ENCODE results near the gene ZNF598.

The ZNF598 gene

GRCh38 chr16:2027024-2028010 lies 17.7 kb upstream of the ZNF598 start:
- DNase-seq (ENCODE audit: low read depth) = no peak
- in situ Hi-C loops (cut with HindIII; ENCODE audit: low sequenced_read_pairs) = no loop called here
- H3K4me3 ChIP-seq (ENCODE audit: low read depth, low read length) = peak overlapping the region; percentile 50
- TF ChIP-seq, protein P1, sequence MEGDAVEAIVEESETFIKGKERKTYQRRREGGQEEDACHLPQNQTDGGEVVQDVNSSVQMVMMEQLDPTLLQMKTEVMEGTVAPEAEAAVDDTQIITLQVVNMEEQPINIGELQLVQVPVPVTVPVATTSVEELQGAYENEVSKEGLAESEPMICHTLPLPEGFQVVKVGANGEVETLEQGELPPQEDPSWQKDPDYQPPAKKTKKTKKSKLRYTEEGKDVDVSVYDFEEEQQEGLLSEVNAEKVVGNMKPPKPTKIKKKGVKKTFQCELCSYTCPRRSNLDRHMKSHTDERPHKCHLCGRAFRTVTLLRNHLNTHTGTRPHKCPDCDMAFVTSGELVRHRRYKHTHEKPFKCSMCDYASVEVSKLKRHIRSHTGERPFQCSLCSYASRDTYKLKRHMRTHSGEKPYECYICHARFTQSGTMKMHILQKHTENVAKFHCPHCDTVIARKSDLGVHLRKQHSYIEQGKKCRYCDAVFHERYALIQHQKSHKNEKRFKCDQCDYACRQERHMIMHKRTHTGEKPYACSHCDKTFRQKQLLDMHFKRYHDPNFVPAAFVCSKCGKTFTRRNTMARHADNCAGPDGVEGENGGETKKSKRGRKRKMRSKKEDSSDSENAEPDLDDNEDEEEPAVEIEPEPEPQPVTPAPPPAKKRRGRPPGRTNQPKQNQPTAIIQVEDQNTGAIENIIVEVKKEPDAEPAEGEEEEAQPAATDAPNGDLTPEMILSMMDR (IDR thresholded peaks at IDR 0.05; ENCODE audit: low read depth, low read length, missing control alignments) = no peak

DNA sequence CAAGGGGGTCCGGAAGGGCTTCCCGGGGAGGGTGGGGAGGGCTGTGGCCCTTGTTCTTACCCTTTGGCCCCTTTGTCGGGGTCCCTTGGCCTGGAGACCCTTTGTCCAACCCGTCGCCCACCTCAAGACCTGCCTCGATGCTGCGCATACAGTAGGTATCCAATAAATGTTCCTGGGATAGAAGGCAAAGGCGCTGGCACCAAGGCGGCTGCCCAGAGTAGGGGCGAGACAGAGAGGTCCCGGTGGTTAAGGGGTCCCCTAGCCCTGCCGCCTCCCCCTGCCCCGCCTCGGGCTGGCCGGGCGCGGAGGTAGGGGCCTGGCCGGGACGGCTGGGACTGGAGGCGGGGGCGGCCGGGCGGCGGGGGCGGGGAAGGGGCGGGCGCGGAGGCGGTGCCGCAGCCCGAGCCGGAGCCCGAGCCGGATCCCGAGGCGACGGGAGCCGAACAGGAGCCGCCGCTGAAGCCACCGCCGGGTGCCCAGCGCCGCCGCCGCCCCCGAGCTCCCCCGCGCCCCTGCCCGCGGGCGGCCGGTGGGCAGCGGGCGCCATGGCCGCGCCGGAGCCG lies 16.9 kb upstream of the ZNF598 start, which contains the start of gene NHERF2:
Gene NHERF2, plus strand, starts transcription at position 442 of the 563 bp plus-strand sequence. Its CDS starts 104 bp downstream, at position 546.
- TF ChIP-seq, protein P1 (IDR thresholded peaks at IDR 0.05; ENCODE audit: low read depth, low read length, missing control alignments) = no peak
- H3K4me3 ChIP-seq (ENCODE audit: low read depth, low read length) = peak within 1 kb of the TSS; percentile 50
- DNase-seq (ENCODE audit: low read depth) = no peak

GRCh38 chr16:2025878-2026460 lies 16.3 kb upstream of the ZNF598 start:
- in situ Hi-C loops (cut with HindIII; ENCODE audit: low sequenced_read_pairs) = no loop called here
- peak overlapping the region; percentile 28 for H3K4me3 ChIP-seq (ENCODE audit: low read depth, low read length)
- DNase-seq (ENCODE audit: low read depth) = no peak
- TF ChIP-seq, protein P1 (IDR thresholded peaks at IDR 0.05; ENCODE audit: low read depth, low read length, missing control alignments) = no peak

More for the DNA sequence above, 16.9 kb upstream of the ZNF598 start, which contains the start of gene NHERF2:
- in situ Hi-C loops (cut with HindIII; ENCODE audit: low sequenced_read_pairs) = no loop called here

- TF ChIP-seq, protein P1 (IDR thresholded peaks at IDR 0.05; ENCODE audit: low read depth, low read length, missing control alignments) = no peak
- DNase-seq (ENCODE audit: low read depth) = no peak
- no peak overlapping the region for H3K4me3 ChIP-seq (ENCODE audit: low read depth, low read length)
- in situ Hi-C loops (cut with HindIII; ENCODE audit: low sequenced_read_pairs) = no loop called here
These were observed 15.6 kb upstream of the ZNF598 start for GRCh38 chr16:2025251-2025650.

- in situ Hi-C loops (cut with HindIII; ENCODE audit: low sequenced_read_pairs) = no loop called here
- no peak for DNase-seq (ENCODE audit: low read depth)
- TF ChIP-seq, protein P1 (IDR thresholded peaks at IDR 0.05; ENCODE audit: low read depth, low read length, missing control alignments) = no peak
- no peak overlapping the region for H3K4me3 ChIP-seq (ENCODE audit: low read depth, low read length)
These were observed 14.4 kb upstream of the ZNF598 start for GRCh38 chr16:2024032-2024420.

Measured in astrocyte of the cerebellum (primary cell).